ENCODE data around the gene SLC25A39. TPM values are rescaled to one million over a fixed set of nuclear protein-coding genes. Genes with fewer than 3 reads are reported as not detected.
"Not testable (repeated sequence)": the region's sequence is repeated elsewhere in the genome, so short reads cannot be mapped to it uniquely, and the experiment has no call there.

Gene SLC25A39
- total RNA-seq, result 100 to 1,000 TPM in 2 of 6 experiments, 10 to 100 TPM in 4; 56.3 to 111 (median 64.6) TPM
- long read RNA-seq, transcript SLC25A39-201 (12 exons, 1,607 nt), result major isoform, 23 of 47 reads
- long read RNA-seq, transcript SLC25A39-202 (12 exons, 1,565 nt), result minor isoform, 13 of 47 reads
- long read RNA-seq, partial matches to known transcripts, result 4 of 47 reads
- long read RNA-seq, other reads (novel, unspliced or antisense), result 5 of 47 reads

DNA sequence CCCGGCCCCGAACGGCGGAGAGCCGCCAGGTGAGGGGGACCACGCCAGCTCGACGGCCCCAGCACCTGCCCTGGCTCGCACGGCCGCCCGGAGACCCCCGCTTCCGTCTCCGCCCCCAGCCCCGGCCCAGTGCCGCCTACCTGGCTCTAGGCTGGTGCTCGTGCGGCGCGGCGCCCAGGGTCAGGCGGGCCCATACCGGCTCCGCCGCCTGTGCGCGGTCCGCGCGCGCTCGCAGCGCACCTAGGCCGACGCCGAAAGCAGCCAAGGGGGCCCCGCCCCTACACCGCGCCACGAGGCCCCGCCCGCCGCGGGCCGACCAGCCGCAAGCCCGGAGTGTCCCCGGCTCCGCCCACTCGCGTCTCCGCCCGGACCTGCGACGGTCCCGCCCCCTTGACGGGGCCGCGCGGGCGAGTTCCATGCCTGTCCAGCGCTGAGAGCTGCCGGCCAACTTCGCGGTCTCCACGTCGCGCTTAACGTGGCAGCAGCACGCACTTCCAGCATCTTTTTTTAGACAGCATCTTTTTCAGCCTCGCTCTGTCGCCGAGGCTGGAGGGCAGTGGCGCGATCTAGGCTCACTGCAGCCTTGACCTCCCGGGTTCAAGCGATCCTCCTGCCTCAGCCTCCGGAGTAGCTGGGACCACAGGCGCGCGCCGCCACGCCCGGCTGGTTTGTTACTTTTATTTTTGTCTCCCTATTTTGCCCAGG is at the start of gene SLC25A39:
SLC25A39 (minus strand) TSS at position 253 of the 705 bp plus-strand sequence. CDS start 1,261 bp downstream, outside the sequence.
- no peaks in the 10 kb centered on the region for H3K27me3 ChIP-seq
- H3K4me1 ChIP-seq, result peaks cover 0 to 12% (median 5%) of the 10 kb centered on the region in 4 donors
- ATAC-seq (peak; percentile 87 to 92 (median 88)), DNase-seq (peak; percentile 96)
- H3K27ac ChIP-seq, result peak within 1 kb of the TSS; percentile 70 to 86 (median 76)
- peaks cover 0 to 24% (median 3%) of the 10 kb centered on the region in 4 donors for H3K36me3 ChIP-seq
- intact Hi-C loops (cut with DNase I), result loop anchor here (5.0 kb wide), 1 partner anchor 112 kb away; no protein-coding TSS in a partner anchor
- peak within 1 kb of the TSS; percentile 89 to 100 (median 97) for H3K4me3 ChIP-seq
- TF ChIP-seq, protein P1, sequence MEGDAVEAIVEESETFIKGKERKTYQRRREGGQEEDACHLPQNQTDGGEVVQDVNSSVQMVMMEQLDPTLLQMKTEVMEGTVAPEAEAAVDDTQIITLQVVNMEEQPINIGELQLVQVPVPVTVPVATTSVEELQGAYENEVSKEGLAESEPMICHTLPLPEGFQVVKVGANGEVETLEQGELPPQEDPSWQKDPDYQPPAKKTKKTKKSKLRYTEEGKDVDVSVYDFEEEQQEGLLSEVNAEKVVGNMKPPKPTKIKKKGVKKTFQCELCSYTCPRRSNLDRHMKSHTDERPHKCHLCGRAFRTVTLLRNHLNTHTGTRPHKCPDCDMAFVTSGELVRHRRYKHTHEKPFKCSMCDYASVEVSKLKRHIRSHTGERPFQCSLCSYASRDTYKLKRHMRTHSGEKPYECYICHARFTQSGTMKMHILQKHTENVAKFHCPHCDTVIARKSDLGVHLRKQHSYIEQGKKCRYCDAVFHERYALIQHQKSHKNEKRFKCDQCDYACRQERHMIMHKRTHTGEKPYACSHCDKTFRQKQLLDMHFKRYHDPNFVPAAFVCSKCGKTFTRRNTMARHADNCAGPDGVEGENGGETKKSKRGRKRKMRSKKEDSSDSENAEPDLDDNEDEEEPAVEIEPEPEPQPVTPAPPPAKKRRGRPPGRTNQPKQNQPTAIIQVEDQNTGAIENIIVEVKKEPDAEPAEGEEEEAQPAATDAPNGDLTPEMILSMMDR (IDR thresholded peaks at IDR 0.05), result no peak
- peak; percentile 84 for TF ChIP-seq POLR2A (IDR thresholded peaks at IDR 0.05)
- no peaks in the 10 kb centered on the region for H3K9me3 ChIP-seq
- 0% methylated on average over 22 of the region's 85 CpGs for WGBS (ENCODE audit: insufficient coverage, low coverage, low lambda C conversion rate, missing lambda C conversion rate)

DNA sequence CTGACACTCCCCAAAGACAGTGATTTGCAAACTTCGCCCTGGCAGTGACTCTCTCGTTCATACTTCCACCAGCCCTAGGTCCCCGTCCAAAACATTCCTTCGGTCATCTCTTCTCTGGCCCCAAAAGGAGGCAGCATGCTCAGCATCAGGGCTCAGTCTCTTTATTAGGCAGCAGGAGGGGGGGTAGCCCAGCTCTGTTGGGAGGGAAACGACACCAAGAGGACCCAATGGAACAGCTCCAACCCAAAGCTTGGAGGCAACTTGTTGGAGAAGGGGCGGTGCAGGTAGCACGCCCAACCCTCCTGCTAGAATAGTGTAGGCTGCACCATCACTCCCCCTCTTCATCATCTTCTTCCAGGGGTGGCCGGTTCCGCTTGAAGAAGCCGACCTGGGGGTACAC is 47.4 kb upstream of the SLC25A39 start:
- no peaks in the 10 kb centered on the region for H3K36me3 ChIP-seq
- no peak overlapping the region for H3K4me3 ChIP-seq
- TF ChIP-seq POLR2A (IDR thresholded peaks at IDR 0.05), result no peak
- TF ChIP-seq, protein P1 (IDR thresholded peaks at IDR 0.05), result no peak
- ATAC-seq, result no peak
- H3K9me3 ChIP-seq, result no peaks in the 10 kb centered on the region
- peak in 1 of 3 donors; percentile 42 for DNase-seq
- no peaks in the 10 kb centered on the region for H3K27me3 ChIP-seq
- intact Hi-C loops (cut with DNase I), result no loop called here
- H3K27ac ChIP-seq, result no peak overlapping the region
- H3K4me1 ChIP-seq, result no peaks in the 10 kb centered on the region
- 58% methylated on average over 3 of the region's 10 CpGs for WGBS (ENCODE audit: insufficient coverage, low coverage, low lambda C conversion rate, missing lambda C conversion rate)

GRCh38 chr17:44369414-44370023 is 44.9 kb upstream of the SLC25A39 start:
- intact Hi-C loops (cut with DNase I); H3K27ac ChIP-seq; DNase-seq; H3K27me3 ChIP-seq; ATAC-seq; H3K4me1 ChIP-seq; H3K36me3 ChIP-seq; H3K9me3 ChIP-seq; H3K4me3 ChIP-seq: not testable (repeated sequence)
- 100% methylated on average over 1 of the region's 17 CpGs for WGBS (ENCODE audit: insufficient coverage, low coverage, low lambda C conversion rate, missing lambda C conversion rate)

GRCh38 chr17:44368391-44369243 is 44.0 kb upstream of the SLC25A39 start:
- H3K4me1 ChIP-seq; H3K9me3 ChIP-seq; intact Hi-C loops (cut with DNase I); H3K4me3 ChIP-seq; H3K27ac ChIP-seq; H3K36me3 ChIP-seq; ATAC-seq; DNase-seq; H3K27me3 ChIP-seq: not testable (repeated sequence)
- WGBS (ENCODE audit: insufficient coverage, low coverage, low lambda C conversion rate, missing lambda C conversion rate), result 80% methylated on average over 7 of the region's 42 CpGs

DNA sequence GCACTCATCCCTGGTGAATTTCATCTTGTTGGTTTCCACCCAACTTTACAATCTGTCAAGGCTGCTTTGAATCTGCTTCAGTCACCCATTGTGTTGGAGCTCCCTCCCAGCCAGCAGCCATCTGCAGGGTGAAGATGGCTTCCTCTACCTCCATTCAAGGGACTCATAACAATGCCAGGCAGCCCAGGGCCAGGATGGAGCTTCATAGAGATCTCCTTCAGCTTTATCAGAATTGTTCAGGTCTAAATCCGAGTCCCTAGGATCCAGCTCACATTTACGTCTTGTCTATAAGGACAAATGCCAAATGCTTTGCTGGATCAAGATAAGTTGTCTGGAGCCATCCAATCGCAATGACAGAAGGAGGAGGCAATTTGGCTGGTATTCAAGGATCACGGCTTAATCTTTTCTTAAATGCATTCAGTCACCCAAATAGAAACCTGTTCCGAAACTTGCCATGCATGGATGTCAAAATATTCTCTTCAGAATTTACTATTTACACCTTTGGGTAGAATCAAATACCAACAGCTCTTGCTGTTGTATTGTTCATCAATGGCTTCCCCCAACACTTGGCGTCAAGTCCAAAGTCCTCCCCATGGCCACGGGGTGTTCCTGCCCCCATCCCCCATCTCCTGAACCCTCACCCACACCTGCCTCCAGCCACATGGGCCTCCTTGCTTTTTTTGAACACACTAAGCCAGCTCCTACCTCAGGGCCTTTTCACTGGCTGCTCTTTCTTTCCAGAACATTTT is 42.8 kb upstream of the SLC25A39 start:
- WGBS (ENCODE audit: insufficient coverage, low coverage, low lambda C conversion rate, missing lambda C conversion rate), result 67% methylated on average over 7 of the region's 7 CpGs
- Histone ChIP-seq H3K27ac (no peak overlapping the region), H3K4me1 (peaks cover 0 to 6% (median 0%) of the 10 kb centered on the region in 4 donors), H3K27me3 (no peaks in the 10 kb centered on the region), H3K36me3 (no peaks in the 10 kb centered on the region), H3K9me3 (no peaks in the 10 kb centered on the region), H3K4me3 (no peak overlapping the region)
- intact Hi-C loops (cut with DNase I), result no loop called here
- TF ChIP-seq, protein P1 (IDR thresholded peaks at IDR 0.05), result no peak
- DNase-seq, result no peak
- ATAC-seq, result no peak

DNA sequence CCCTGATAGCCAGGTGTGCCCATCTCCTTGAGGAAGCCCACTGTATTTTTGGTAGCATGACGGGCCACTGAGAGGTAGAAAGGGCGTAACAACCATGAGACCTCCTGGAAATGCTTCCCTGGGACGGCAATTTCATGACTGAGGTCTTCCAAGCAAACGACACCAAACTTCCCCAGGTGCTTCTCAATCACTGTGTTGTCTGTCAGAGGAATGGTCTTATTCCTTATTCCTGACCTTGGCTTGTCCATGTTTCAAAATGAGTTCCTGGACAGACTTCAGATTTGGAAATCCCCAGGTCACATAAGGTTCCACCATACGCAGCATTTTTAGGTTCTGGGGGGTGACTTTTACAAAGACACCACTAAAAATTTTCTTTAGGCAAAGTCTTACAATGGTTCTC is 40.4 kb upstream of the SLC25A39 start:
- H3K4me3 ChIP-seq; H3K36me3 ChIP-seq; H3K27ac ChIP-seq; H3K4me1 ChIP-seq; ATAC-seq; intact Hi-C loops (cut with DNase I); DNase-seq; H3K9me3 ChIP-seq; H3K27me3 ChIP-seq: not testable (repeated sequence)
- 69% methylated on average over 2 of the region's 5 CpGs for WGBS (ENCODE audit: insufficient coverage, low coverage, low lambda C conversion rate, missing lambda C conversion rate)
